ENCODE data around the gene HOXA3.

GRCh38 chr7:27128034-27128433 is 24.3 kb downstream of the HOXA3 start:
- no peak for TF ChIP-seq ZFP30 (CRISPR knock-in tag; IDR thresholded peaks at IDR 0.05)
- no peak for TF ChIP-seq OSR1 (CRISPR knock-in tag; IDR thresholded peaks at IDR 0.05)
- no peak for TF ChIP-seq RARB (CRISPR knock-in tag; IDR thresholded peaks at IDR 0.05)
- no peak for TF ChIP-seq CREB5 (CRISPR knock-in tag; IDR thresholded peaks at IDR 0.05; ENCODE audit: low read depth)
- no peak for TF ChIP-seq PPARA (CRISPR knock-in tag; IDR thresholded peaks at IDR 0.05; ENCODE audit: borderline replicate concordance)
- TF ChIP-seq ZNF565 (CRISPR knock-in tag; conservative IDR thresholded peaks at IDR 0.05; ENCODE audit: low read depth) = no peak
- no peak for TF ChIP-seq ZNF70 (CRISPR knock-in tag; IDR thresholded peaks at IDR 0.05)
- no peak for TF ChIP-seq ZNF8 (CRISPR knock-in tag; IDR thresholded peaks at IDR 0.05)
- TF ChIP-seq POU6F1 (CRISPR knock-in tag; IDR thresholded peaks at IDR 0.05; ENCODE audit: borderline replicate concordance, low read depth) = no peak
- TF ChIP-seq CSRNP3 (CRISPR knock-in tag; IDR thresholded peaks at IDR 0.05) = no peak
- TF ChIP-seq ZC3H10 (CRISPR knock-in tag; IDR thresholded peaks at IDR 0.05) = no peak
- no peak for TF ChIP-seq PATZ1 (CRISPR knock-in tag; IDR thresholded peaks at IDR 0.05; ENCODE audit: borderline replicate concordance)
- no peak for TF ChIP-seq ARNTL (CRISPR knock-in tag; IDR thresholded peaks at IDR 0.05; ENCODE audit: borderline replicate concordance, low read depth)
- no peak for TF ChIP-seq BACH2 (CRISPR knock-in tag; IDR thresholded peaks at IDR 0.05; ENCODE audit: borderline replicate concordance)
